Large intestine (tissue), 3 donors: Measurements from ENCODE around the gene DISC1. TPM values are rescaled to one million over a fixed set of nuclear protein-coding genes. Genes with fewer than 3 reads are reported as not detected.

Experiments used
- DNase-seq, 2 donors: peaks; one replicate each; pipeline versions ENCODE4 v3.0.0 to v3.0.0-alpha.2; 2013
- H3K27ac ChIP-seq: one replicate; pipeline ENCODE4 v1.5.1; 2013; ENCODE audit warnings: low read length
- H3K27me3 ChIP-seq: 2 replicates; pipeline ENCODE4 v1.6.1; 2013; ENCODE audit warnings: low read length; ENCODE audit not compliant: control insufficient read depth, insufficient read depth
- H3K36me3 ChIP-seq: 2 replicates; pipeline ENCODE4 v1.6.1; 2013; ENCODE audit warnings: low read length; ENCODE audit not compliant: control insufficient read depth, insufficient read depth
- H3K4me1 ChIP-seq: one replicate; pipeline ENCODE4 v1.6.1; 2013; ENCODE audit warnings: low read length; ENCODE audit not compliant: control insufficient read depth, insufficient read depth
- H3K4me3 ChIP-seq: one replicate; pipeline ENCODE4 v1.5.1; 2013; ENCODE audit warnings: low read length
- H3K9me3 ChIP-seq: one replicate; pipeline ENCODE4 v1.6.1; 2013; ENCODE audit warnings: mild to moderate bottlenecking, low read depth, low read length, moderate library complexity; ENCODE audit not compliant: control insufficient read depth
- WGBS: methylation state at CpG from one replicate; pipeline ENCODE4 v1.1.5; 2013; ENCODE audit warnings: low lambda C conversion rate; ENCODE audit not compliant: insufficient coverage; 5-methylcytosine and 5-hydroxymethylcytosine counted together
- polyA plus RNA-seq: library from polyadenylated mRNA; unstranded; fragments of 120-200 nt; gene quantifications from one replicate; pipeline ENCODE4 v1.2.1, GENCODE V29; 2013

The DISC1 gene
- polyA plus RNA-seq, 1 donor, result 2.4 TPM

DNA sequence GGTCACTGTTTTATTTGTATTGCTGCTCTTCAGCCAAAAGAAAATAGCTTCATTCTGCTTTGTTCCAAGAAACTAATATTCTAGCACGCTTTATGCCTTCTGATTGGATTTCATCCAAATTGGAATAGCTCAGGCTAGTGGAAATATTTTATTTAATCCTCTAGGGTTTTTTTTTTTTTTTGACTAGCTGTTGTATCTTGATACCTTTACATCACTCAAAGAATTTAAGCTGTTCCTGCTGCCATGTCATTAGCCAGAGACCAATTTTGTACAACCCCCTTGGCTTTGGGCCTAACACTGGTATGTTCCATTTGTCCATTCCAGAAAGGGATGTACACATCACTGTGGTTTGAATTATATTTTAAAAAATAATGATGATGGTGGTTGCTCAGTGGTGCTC is 103.0 kb downstream of the DISC1 start:
- DNase-seq, result no peak
- H3K36me3 ChIP-seq, result no peaks in the 10 kb centered on the region
- H3K27me3 ChIP-seq, result no peaks in the 10 kb centered on the region
- H3K9me3 ChIP-seq, result peaks cover 12% of the 10 kb centered on the region
- no peak overlapping the region for H3K27ac ChIP-seq
- 86% methylated on average over 1 of the region's 1 CpG for WGBS
- no peaks in the 10 kb centered on the region for H3K4me1 ChIP-seq
- no peak overlapping the region for H3K4me3 ChIP-seq

DNA sequence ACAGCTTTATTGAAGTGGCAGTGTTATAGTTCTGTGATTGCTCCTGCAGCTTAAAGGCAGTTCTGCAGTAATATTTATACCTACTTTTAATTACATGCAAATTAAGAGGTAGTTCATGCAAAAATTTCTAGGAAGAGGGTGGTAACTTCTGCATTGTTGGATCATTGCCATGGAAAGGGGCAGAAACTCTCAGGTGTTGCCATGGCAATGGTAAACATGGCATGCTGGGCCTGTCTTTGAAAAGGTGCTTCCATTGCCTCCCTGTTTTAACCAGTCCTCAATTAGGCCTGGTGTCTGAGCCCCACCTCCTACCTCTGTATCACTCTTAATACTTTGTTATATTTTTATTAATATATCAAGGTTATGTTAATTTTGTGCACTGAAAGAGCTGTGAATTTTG is 104.7 kb downstream of the DISC1 start:
- Histone ChIP-seq H3K4me3 (no peak overlapping the region), H3K4me1 (no peaks in the 10 kb centered on the region), H3K27ac (no peak overlapping the region), H3K27me3 (no peaks in the 10 kb centered on the region), H3K36me3 (no peaks in the 10 kb centered on the region), H3K9me3 (peaks cover 12% of the 10 kb centered on the region)
- no peak for DNase-seq

DNA sequence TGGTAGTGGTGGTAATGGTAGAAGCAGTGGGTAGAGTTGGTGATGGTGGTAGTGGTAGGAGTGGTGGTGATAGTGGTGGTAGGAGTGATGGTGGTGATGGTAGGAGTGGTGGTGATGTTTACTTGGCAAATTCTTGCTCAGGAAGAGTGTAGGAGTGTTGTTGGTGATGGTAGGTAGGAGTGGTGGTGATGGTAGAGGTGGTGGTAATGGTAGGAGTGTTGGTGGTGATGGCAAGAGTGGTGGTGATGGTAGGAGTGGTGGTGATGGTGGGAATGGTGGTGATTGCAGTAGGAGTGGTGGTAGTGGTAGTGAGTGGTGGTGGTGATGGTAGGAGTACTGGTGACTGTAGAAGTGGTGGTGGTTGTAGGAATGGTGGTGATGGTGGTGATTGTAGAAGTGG is 106.5 kb downstream of the DISC1 start:
- no peak overlapping the region for H3K4me3 ChIP-seq
- H3K4me1 ChIP-seq, result no peaks in the 10 kb centered on the region
- no peak for DNase-seq
- peaks cover 12% of the 10 kb centered on the region for H3K9me3 ChIP-seq
- no peaks in the 10 kb centered on the region for H3K27me3 ChIP-seq
- H3K36me3 ChIP-seq, result no peaks in the 10 kb centered on the region
- H3K27ac ChIP-seq, result no peak overlapping the region

DNA sequence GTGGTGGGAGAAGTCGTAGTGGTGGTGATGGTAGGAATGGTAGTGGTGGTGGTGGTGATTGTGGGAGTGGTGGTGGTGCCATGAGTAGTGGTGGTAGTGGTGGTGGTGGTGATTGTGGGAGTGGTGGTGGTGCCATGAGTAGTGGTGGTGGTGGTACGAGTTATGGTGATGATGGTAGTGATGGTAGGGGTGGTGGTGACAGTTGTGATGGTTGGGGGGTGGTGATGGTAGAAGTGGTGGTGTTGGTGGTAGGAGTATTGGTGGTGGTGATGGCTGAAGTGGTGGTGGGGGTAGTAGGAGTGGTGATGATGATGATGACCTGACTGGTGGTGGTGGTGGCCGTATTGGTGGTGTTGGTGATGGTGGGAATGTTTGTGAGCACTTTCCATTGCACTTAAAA is 107.1 kb downstream of the DISC1 start:
- no peaks in the 10 kb centered on the region for H3K27me3 ChIP-seq
- no peak overlapping the region for H3K27ac ChIP-seq
- no peaks in the 10 kb centered on the region for H3K4me1 ChIP-seq
- H3K36me3 ChIP-seq, result no peaks in the 10 kb centered on the region
- H3K4me3 ChIP-seq, result no peak overlapping the region
- WGBS, result no CpG with 5 or more reads among the region's 3 CpGs
- H3K9me3 ChIP-seq, result peaks cover 12% of the 10 kb centered on the region
- no peak for DNase-seq

DNA sequence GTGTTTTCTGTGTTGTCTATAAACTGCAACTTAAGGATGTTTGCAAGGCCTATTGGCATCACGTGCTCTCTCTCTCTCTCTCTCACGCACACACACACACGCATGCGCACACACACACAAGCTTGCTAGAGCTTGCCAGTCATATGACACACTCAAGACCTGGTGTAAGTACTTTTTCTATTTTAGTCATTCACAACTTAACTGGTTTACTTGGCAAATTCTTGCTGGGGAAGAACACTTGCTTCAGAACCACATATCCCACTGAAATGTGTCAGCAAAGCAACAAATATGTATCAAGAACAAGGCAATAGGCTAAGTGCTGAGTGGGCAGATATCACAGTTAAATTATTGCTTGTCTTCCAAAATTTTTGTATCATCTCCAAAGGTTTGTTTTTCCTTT is 107.8 kb downstream of the DISC1 start:
- Histone ChIP-seq H3K36me3 (no peaks in the 10 kb centered on the region), H3K9me3 (peaks cover 12% of the 10 kb centered on the region), H3K4me1 (no peaks in the 10 kb centered on the region), H3K27ac (no peak overlapping the region), H3K27me3 (no peaks in the 10 kb centered on the region), H3K4me3 (no peak overlapping the region)
- DNase-seq, result no peak
- WGBS, result 100% methylated on average over 1 of the region's 4 CpGs

DNA sequence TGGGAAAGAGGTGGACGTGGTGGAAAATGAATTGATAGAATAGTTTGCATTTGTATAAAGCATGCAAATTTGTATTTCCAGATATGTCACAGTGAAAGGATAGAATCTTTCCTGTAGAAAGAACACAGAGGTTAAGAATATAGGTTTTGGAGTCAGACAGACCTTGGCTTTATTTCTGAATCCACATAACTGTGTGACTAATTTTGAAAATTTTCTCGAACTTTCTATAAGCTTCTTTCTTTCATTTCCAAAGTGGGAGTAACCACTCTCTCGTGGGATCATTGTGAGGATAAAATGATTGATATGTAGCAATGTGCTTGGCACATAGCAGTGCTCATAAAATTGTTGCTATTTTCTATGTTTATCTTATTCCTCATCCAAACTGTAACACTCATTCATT is 108.8 kb downstream of the DISC1 start:
- H3K27me3 ChIP-seq, result no peaks in the 10 kb centered on the region
- H3K4me1 ChIP-seq, result no peaks in the 10 kb centered on the region
- no peak overlapping the region for H3K27ac ChIP-seq
- no peaks in the 10 kb centered on the region for H3K36me3 ChIP-seq
- no peak for DNase-seq
- peaks cover 12% of the 10 kb centered on the region for H3K9me3 ChIP-seq
- H3K4me3 ChIP-seq, result no peak overlapping the region
- WGBS, result 58% methylated on average over 2 of the region's 3 CpGs

DNA sequence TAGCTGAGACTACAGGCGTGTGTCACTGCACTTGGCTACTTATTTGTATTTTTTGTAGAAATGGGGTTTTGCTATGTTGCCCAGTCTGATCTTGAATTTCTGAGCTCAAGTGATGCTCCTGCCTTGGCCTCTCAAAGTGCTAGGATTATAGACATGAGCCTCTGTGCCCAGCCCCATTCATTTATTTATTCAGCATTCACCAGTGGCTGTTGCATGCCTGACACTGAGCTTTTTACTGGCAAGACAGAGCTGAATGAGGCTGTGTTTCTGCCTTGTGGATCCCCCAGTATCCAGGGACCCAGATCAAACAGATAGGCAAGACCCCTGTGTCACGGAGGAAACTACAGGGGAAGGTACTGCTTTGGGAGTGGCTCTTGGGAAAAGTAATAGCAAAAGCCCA is 109.4 kb downstream of the DISC1 start:
- WGBS, result no CpG with 5 or more reads among the region's 2 CpGs
- H3K4me1 ChIP-seq, result no peaks in the 10 kb centered on the region
- H3K9me3 ChIP-seq, result peaks cover 12% of the 10 kb centered on the region
- no peak for DNase-seq
- H3K36me3 ChIP-seq, result no peaks in the 10 kb centered on the region
- no peak overlapping the region for H3K27ac ChIP-seq
- H3K27me3 ChIP-seq, result no peaks in the 10 kb centered on the region
- no peak overlapping the region for H3K4me3 ChIP-seq

DNA sequence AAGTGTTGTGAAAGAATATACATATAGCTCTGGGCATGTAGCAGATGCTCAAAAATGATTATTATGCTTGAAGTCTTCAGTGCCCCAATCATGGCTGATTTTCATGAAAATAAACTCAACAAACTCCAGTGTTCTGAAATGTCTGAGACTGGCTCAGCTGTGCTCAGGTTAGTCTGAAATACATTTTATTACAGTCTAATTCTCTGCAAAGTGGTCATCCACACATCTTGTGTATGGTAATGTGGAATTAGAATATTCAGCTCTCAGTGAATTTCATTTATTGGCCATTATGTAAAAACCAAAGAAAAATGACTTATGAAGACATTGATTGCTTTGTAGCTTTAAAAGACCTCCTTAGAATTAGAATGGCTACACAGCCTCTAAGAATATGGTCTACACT is 109.9 kb downstream of the DISC1 start:
- H3K36me3 ChIP-seq, result no peaks in the 10 kb centered on the region
- peaks cover 12% of the 10 kb centered on the region for H3K9me3 ChIP-seq
- H3K4me1 ChIP-seq, result no peaks in the 10 kb centered on the region
- no peak overlapping the region for H3K27ac ChIP-seq
- no peak for DNase-seq
- H3K4me3 ChIP-seq, result no peak overlapping the region
- no peaks in the 10 kb centered on the region for H3K27me3 ChIP-seq

DNA sequence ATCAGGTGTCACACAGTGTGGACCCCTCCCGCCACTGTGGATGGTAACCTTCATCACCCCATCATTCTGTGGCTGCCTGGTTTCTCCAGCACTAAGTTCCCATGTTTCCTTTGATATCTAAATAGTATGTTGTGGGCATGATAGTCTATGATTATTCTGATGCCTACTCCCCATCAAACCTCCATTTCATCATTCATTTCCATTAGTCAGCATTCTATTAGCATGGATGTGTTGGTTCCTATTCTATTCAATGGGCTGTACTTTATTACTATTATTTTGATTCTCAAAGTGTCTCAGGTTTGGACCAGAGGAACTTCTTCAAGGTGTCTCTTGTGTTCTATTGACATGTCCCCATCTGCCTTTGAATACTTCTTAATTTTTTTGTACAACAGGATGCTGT is 112.0 kb downstream of the DISC1 start:
- no CpG with 5 or more reads among the region's 1 CpG for WGBS
- Histone ChIP-seq H3K4me1 (no peaks in the 10 kb centered on the region), H3K36me3 (no peaks in the 10 kb centered on the region), H3K9me3 (peaks cover 3% of the 10 kb centered on the region), H3K4me3 (no peak overlapping the region), H3K27ac (no peak overlapping the region), H3K27me3 (no peaks in the 10 kb centered on the region)
- DNase-seq, result no peak

DNA sequence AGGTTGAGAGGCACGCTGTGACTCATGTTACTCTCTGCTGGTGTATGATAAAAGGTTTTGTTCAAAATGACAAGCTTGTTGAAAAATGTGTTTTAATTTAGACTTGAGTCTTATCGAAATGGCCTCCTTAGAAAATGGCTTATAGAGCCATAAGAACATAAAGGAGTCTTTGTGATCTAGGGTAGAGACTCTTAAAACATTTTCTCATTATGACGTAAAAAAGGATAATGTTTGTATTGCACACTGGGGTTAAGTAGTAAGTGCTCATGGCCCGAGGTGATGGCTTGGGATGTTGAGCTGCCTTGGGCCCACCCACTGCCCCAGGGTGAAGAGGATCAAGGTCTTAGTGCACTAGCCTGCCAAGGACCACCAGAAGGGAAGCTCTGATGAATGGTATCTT is 117.4 kb downstream of the DISC1 start:
- H3K9me3 ChIP-seq, result no peaks in the 10 kb centered on the region
- 100% methylated on average over 1 of the region's 4 CpGs for WGBS
- no peaks in the 10 kb centered on the region for H3K36me3 ChIP-seq
- no peak overlapping the region for H3K4me3 ChIP-seq
- H3K4me1 ChIP-seq, result no peaks in the 10 kb centered on the region
- no peaks in the 10 kb centered on the region for H3K27me3 ChIP-seq
- H3K27ac ChIP-seq, result no peak overlapping the region
- DNase-seq, result no peak

DNA sequence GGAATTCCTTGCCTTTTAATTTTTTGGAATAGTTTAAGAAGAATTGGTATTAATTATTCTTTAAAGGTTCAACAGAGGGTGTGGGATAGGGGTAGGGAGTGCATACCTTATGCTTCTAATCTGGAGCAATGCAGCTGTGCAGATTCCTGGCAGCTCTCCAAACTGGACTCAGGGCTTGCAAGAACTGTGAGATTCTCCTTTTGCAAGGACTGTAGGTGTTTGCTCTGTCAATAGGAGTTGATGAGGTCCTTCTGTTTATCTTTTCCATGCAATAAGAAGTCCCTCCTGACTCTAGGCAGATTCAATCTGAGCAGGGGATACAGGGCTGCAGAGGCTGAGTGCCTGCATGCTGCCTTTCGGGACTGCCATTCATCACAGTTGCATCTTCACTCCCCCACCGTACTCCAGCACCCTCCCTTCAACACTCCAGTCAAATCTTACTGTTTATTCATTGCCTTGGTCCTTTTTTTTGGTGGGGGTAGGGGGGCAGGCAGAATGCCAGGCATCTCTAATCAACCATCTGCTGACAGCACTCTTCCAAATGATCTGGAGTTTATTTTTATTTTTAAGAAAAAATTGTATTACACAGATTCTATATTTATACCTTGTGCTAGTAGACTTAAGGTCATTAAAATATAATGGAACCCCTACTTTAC is 122.3 kb downstream of the DISC1 start:
- Histone ChIP-seq H3K4me1 (no peaks in the 10 kb centered on the region), H3K4me3 (no peak overlapping the region), H3K27ac (no peak overlapping the region), H3K27me3 (no peaks in the 10 kb centered on the region), H3K9me3 (peaks cover 4% of the 10 kb centered on the region), H3K36me3 (peaks cover 2% of the 10 kb centered on the region)
- WGBS, result 0% methylated on average over 1 of the region's 2 CpGs
- no peak for DNase-seq
